HepG2 (cell line): ENCODE data around the gene WBP2NL. TPM values are rescaled to one million over a fixed set of nuclear protein-coding genes. Genes with fewer than 3 reads are reported as not detected.

Source experiments
- ATAC-seq: fragments of 200-7000 bp; cut with Tn5 transposase; 3 replicates; pipeline ENCODE4 v1.9.1; 2020; ENCODE audit warnings: mild to moderate bottlenecking, moderate library complexity
- BruUV-seq: library from RNA; stranded (reverse); fragments of 400-500 nt; replicated peaks from 2 replicates; lab custom pipeline; 2021; lab: Mats Ljungman, UMichigan
- CTCF ChIA-PET: fragments of 300-600 bp; formaldehyde crosslinking; extraction: SDS; loops from one replicate; lab custom pipeline; 2021; ENCODE audit warnings: low total read pairs, inconsistent platforms, low intra/inter-chr PET ratio; lab: Yijun Ruan, JAX
- POLR2A ChIA-PET: fragments of 350-600 bp; sonication (Branson Sonifier 250); formaldehyde crosslinking; loops from one replicate; lab custom pipeline; 2020; ENCODE audit warnings: antibody characterized with exemption, inconsistent platforms; lab: Yijun Ruan, JAX
- DNase-seq: peaks from one replicate; pipeline ENCODE4 v3.0.0-alpha.2; 2015; ENCODE audit warnings: low spot score
- FAIRE-seq: peaks from 3 replicates; lab custom pipeline; 2011; peaks lifted over from hg19 to GRCh38; lab: Jason Lieb, UNC
- H2AFZ ChIP-seq: one replicate; pipeline ENCODE4 v1.6.1; 2011; ENCODE audit warnings: low read length, inconsistent platforms
- H3K27ac ChIP-seq: fragments of 300-600 bp; 3 replicates; pipeline ENCODE4 v1.8.0; 2011; ENCODE audit warnings: mixed run types, mild to moderate bottlenecking, mixed read lengths, low read length, inconsistent platforms; ENCODE audit not compliant: insufficient read depth; ENCODE audit errors: extremely low read length
- H3K27me3 ChIP-seq, 2 experiments: fragments of 200-600 bp in 1 of 2; 2 replicates in 1 of 2; 3 replicates in 1 of 2; pipeline versions ENCODE4 v1.6.0 to v1.8.0; 2011; ENCODE audit warnings: low read length in 2 of 2, mild to moderate bottlenecking in 2 of 2, moderate library complexity in 2 of 2, inconsistent platforms in 1 of 2; ENCODE audit not compliant: insufficient read depth in 2 of 2, control insufficient read depth in 1 of 2
- H3K36me3 ChIP-seq, 2 experiments: fragments of 200-600 bp in 1 of 2; replicated peaks in 1 of 2; 2 replicates in 1 of 2; 3 replicates in 1 of 2; pipeline versions ENCODE4 v1.5.1 to v1.8.0; 2011; ENCODE audit warnings: low read length in 2 of 2, inconsistent platforms in 1 of 2; ENCODE audit not compliant: insufficient read depth in 2 of 2, control insufficient read depth in 1 of 2
- H3K4me1 ChIP-seq: 2 replicates; pipeline ENCODE4 v1.5.1; 2012; ENCODE audit warnings: low read length, inconsistent platforms; ENCODE audit not compliant: insufficient read depth
- H3K4me2 ChIP-seq: 2 replicates; pipeline ENCODE4 v1.6.0; 2011; ENCODE audit warnings: low read depth, low read length, inconsistent platforms
- H3K4me3 ChIP-seq, 3 experiments: fragments of 200-600 bp in 1 of 3; sonication (generic), shearing (Covaris generic) in 1 of 3; replicated peaks in 1 of 3; 2 replicates each; pipeline ENCODE4 v1.5.1; 2011 to 2016; ENCODE audit warnings: low read length in 3 of 3, inconsistent platforms in 2 of 3, low read depth in 2 of 3, mild to moderate bottlenecking in 2 of 3, control low read depth in 1 of 3, mixed read lengths in 1 of 3; ENCODE audit not compliant: insufficient read depth in 1 of 3
- H3K79me2 ChIP-seq: one replicate; pipeline ENCODE4 v1.6.1; 2011; ENCODE audit warnings: low read length, inconsistent platforms; ENCODE audit not compliant: insufficient read depth
- H3K9ac ChIP-seq: 2 replicates; pipeline ENCODE4 v1.6.0; 2011; ENCODE audit warnings: mild to moderate bottlenecking, low read depth, low read length, inconsistent platforms; ENCODE audit not compliant: insufficient read depth
- H3K9me3 ChIP-seq: 2 replicates; pipeline ENCODE4 v1.5.1; 2012; ENCODE audit warnings: mild to moderate bottlenecking, low read length
- H4K20me1 ChIP-seq: 2 replicates; pipeline ENCODE4 v1.6.0; 2011; ENCODE audit warnings: inconsistent platforms, mild to moderate bottlenecking, low read length, moderate library complexity; ENCODE audit not compliant: insufficient read depth
- CREB1 ChIP-seq, 2 experiments: fragments of 450-650 bp in 1 of 2; IDR thresholded peaks; 2 replicates each; pipeline ENCODE4 v1.6.1; 2016 to 2017; ENCODE audit warnings: control low read depth in 1 of 2, mild to moderate bottlenecking in 1 of 2, missing compliant biosample characterization in 1 of 2, missing genetic modification characterization in 1 of 2
- ESRRA ChIP-seq: sonication (generic); formaldehyde crosslinking; IDR thresholded peaks from 2 replicates; pipeline ENCODE4 v1.5.1; 2020; ENCODE audit warnings: mild to moderate bottlenecking, low read depth, missing genetic modification reagents
- GLI4 ChIP-seq: sonication (generic); formaldehyde crosslinking; IDR thresholded peaks from 2 replicates; pipeline ENCODE4 v1.5.1; 2020; ENCODE audit warnings: missing genetic modification reagents, mild to moderate bottlenecking, moderate library complexity, borderline replicate concordance
- ZBED4 ChIP-seq: sonication (generic); formaldehyde crosslinking; IDR thresholded peaks from 2 replicates; pipeline ENCODE4 v1.4.0; 2020; ENCODE audit warnings: missing genetic modification reagents, borderline replicate concordance
- ZNF292 ChIP-seq: sonication (generic); formaldehyde crosslinking; IDR thresholded peaks from 2 replicates; pipeline ENCODE4 v1.8.1; 2022; ENCODE audit warnings: mild to moderate bottlenecking, low read depth, missing genetic modification reagents, borderline replicate concordance
- ZNF549 ChIP-seq: sonication (generic); formaldehyde crosslinking; IDR thresholded peaks from 2 replicates; pipeline ENCODE4 v1.5.0; 2020; ENCODE audit warnings: missing genetic modification reagents
- ZNF580 ChIP-seq: IDR thresholded peaks from 2 replicates; pipeline ENCODE4 v1.6.1; 2016; ENCODE audit warnings: low read depth, borderline replicate concordance
- ZNF646 ChIP-seq: sonication (generic); formaldehyde crosslinking; IDR thresholded peaks from 2 replicates; pipeline ENCODE4 v1.9.0; 2021; ENCODE audit warnings: mild to moderate bottlenecking, missing genetic modification reagents
- ZNF776 ChIP-seq: sonication (generic); formaldehyde crosslinking; IDR thresholded peaks from 2 replicates; pipeline ENCODE4 v1.4.0; 2020; ENCODE audit warnings: mild to moderate bottlenecking, missing genetic modification reagents
- WGBS: methylation state at CpG from one replicate; pipeline ENCODE4 v1.1.6; 2017; ENCODE audit warnings: low lambda C conversion rate; 5-methylcytosine and 5-hydroxymethylcytosine counted together
- in situ Hi-C: cut with HindIII; loops from 2 replicates; pipeline ENCODE4 v1.10.0; 2017; ENCODE audit warnings: low pct_unique_long_range_greater_than_20kb; ENCODE audit not compliant: extremely low pct_ligation_motif_present
- intact Hi-C: fragments of 100-400 bp; cut with micrococcal nuclease; formaldehyde crosslinking; loops from one replicate; pipeline ENCODE4 v1.10.0; 2022; ENCODE audit not compliant: unreplicated experiment
- polyA plus RNA-seq, 8 experiments: library from polyadenylated mRNA; depleted of rRNA in 3 of 8; stranded (reverse) in 7 of 8; unstranded in 1 of 8; fragments of >200 nt; fragmentation: Illumina TruSeq in 4 of 8; extraction: Trizol in 4 of 8; gene quantifications; 2 replicates each; pipeline versions ENCODE4 v1.2.1 to v1.2.3, GENCODE V29; 2011 to 2016; ENCODE audit warnings: low read depth in 4 of 8, missing spikeins in 1 of 8, mixed read lengths in 1 of 8; ENCODE audit not compliant: insufficient read depth in 1 of 8
- total RNA-seq, 5 experiments: library from RNA; depleted of rRNA; stranded (reverse); fragments of >200 nt; fragmentation: Illumina TruSeq; extraction: Trizol; gene quantifications; 2 replicates each; pipeline ENCODE4 v1.2.3, GENCODE V29; 2016; ENCODE audit warnings: low read depth in 1 of 5
- TF ChIP-seq, protein P1 (sequence below): sonication (generic); formaldehyde crosslinking; IDR thresholded peaks from 2 replicates; pipeline ENCODE4 v1.8.0; 2022; ENCODE audit warnings: mild to moderate bottlenecking, missing genetic modification reagents; ENCODE audit not compliant: insufficient replicate concordance

Gene WBP2NL
- total and polyA plus RNA-seq, 2 of the 13 experiments (the other 11 are each of a cell fraction or from before 2014, with no cell fraction given) = not detected

- H2AFZ ChIP-seq = no peak overlapping the region
- H3K4me2 ChIP-seq = peak overlapping the region; percentile 72
- in situ Hi-C loops (no loop called here), intact Hi-C loops (no loop called here)
- no peaks in the 10 kb centered on the region for H4K20me1 ChIP-seq
- DNase-seq = no peak
- H3K4me3 ChIP-seq = peak overlapping the region in 1 of 3 experiments; percentile 51; a peak in 2 of 6 replicates
- ChIA-PET CTCF (no interaction called here), POLR2A (no interaction called here)
- peak overlapping the region; percentile 34; the same call in 1 of the 2 replicates for H3K9ac ChIP-seq
- H3K36me3 ChIP-seq = peaks cover 0 to 7% of the 10 kb centered on the region in 2 experiments; a peak in 1 of 5 replicates
- no peaks in the 10 kb centered on the region for H3K9me3 ChIP-seq
- no peak for ATAC-seq
- H3K4me1 ChIP-seq = peaks cover 65% of the 10 kb centered on the region
- H3K27ac ChIP-seq = peak overlapping the region; percentile 21
- WGBS = 28% methylated on average over 7 of the region's 7 CpGs
- FAIRE-seq = no peak
- no peaks in the 10 kb centered on the region for H3K27me3 ChIP-seq
- BruUV-seq = no TSS peak
- H3K79me2 ChIP-seq = peaks cover 12% of the 10 kb centered on the region
- TF ChIP-seq, protein P1, sequence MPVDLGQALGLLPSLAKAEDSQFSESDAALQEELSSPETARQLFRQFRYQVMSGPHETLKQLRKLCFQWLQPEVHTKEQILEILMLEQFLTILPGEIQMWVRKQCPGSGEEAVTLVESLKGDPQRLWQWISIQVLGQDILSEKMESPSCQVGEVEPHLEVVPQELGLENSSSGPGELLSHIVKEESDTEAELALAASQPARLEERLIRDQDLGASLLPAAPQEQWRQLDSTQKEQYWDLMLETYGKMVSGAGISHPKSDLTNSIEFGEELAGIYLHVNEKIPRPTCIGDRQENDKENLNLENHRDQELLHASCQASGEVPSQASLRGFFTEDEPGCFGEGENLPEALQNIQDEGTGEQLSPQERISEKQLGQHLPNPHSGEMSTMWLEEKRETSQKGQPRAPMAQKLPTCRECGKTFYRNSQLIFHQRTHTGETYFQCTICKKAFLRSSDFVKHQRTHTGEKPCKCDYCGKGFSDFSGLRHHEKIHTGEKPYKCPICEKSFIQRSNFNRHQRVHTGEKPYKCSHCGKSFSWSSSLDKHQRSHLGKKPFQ (CRISPR knock-in tag) = no peak
- TF ChIP-seq ZNF292 (0 out of 2 replicates have a peak, but pooled peaks have one; percentile 23), ZNF549 (no peak), ZNF580 (CRISPR knock-in tag) (no peak), ZNF646 (CRISPR knock-in tag) (no peak), ZBED4 (CRISPR knock-in tag) (peak; percentile 58; the same call in 1 of the 2 replicates), CREB1 (IDR thresholded peaks at IDR 0.05) (no peak), CREB1 (CRISPR knock-in tag; IDR thresholded peaks at IDR 0.05) (no peak), GLI4 (CRISPR knock-in tag) (no peak), ESRRA (CRISPR knock-in tag) (no peak), ZNF776 (no peak)
These were observed 49.2 kb upstream of the WBP2NL start for GRCh38 chr22:41949297-41949965.
